Fibroblast of pulmonary artery (primary cell): ENCODE measurements around the gene GLMN.

Experiments
- DNase-seq: peaks from one replicate; pipeline ENCODE4 v3.0.0-alpha.2; 2010; ENCODE audit warnings: low read depth
- H3K4me3 ChIP-seq: replicated peaks from 2 replicates; pipeline ENCODE4 v1.5.1; 2011; ENCODE audit warnings: low read depth, mild to moderate bottlenecking, control low read depth, low read length, moderate library complexity
- TF ChIP-seq, protein P1 (sequence below): IDR thresholded peaks from 2 replicates; pipeline ENCODE4 v1.5.1; 2011; ENCODE audit warnings: mild to moderate bottlenecking, control low read depth, low read length, inconsistent platforms; ENCODE audit errors: missing control alignments

GLMN gene

DNA sequence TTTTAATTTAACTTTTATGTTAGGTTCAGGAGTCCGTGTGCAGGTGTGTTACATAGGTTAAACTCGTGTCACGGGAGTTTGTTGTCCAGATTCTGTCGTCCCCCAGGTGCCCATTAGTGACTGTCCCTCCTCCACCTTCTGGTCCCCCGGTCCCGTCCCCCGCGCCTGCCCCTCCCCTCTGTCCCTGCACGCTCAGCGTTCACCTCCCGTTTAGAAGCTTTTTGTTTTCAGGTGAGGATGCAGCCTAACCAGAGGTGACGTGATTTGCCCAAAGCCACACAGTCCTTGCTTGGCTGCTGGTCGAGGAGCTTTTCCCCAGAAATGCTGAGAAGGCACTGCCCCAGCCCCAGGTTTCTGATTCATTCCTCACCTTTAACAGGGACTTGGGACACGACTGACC, 80.2 kb downstream of the GLMN start:
- TF ChIP-seq, protein P1, sequence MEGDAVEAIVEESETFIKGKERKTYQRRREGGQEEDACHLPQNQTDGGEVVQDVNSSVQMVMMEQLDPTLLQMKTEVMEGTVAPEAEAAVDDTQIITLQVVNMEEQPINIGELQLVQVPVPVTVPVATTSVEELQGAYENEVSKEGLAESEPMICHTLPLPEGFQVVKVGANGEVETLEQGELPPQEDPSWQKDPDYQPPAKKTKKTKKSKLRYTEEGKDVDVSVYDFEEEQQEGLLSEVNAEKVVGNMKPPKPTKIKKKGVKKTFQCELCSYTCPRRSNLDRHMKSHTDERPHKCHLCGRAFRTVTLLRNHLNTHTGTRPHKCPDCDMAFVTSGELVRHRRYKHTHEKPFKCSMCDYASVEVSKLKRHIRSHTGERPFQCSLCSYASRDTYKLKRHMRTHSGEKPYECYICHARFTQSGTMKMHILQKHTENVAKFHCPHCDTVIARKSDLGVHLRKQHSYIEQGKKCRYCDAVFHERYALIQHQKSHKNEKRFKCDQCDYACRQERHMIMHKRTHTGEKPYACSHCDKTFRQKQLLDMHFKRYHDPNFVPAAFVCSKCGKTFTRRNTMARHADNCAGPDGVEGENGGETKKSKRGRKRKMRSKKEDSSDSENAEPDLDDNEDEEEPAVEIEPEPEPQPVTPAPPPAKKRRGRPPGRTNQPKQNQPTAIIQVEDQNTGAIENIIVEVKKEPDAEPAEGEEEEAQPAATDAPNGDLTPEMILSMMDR: no peak
- no peak for DNase-seq

DNA sequence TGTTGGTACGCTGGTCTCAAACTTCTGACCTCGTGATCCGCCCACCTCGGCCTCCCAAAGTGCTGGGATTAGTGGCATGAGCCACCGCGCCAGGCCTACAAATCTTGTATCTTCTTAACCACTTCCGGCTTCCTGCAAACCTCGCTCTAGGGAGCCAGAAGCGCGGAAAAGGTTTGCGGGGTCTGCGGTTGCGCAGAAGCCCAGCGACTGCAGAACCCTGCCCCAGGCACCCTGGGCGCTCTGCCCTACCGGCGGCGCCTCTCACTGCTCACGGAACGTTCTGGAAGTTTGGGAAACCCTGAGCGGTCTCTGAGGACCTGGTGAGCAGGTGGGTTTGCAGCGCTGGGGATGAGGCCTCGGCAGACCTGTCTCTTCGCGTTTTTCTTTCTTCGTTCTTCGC, 81.1 kb downstream of the GLMN start, which contains the start of gene C1orf146:
Gene C1orf146 (plus strand): TSS at position 195 of the 400 bp plus-strand sequence. CDS start 13,506 bp downstream, outside the sequence.
- H3K4me3 ChIP-seq: no peak within 1 kb of the TSS
- DNase-seq: no peak
- TF ChIP-seq, protein P1: no peak

More for the DNA sequence above, 80.2 kb downstream of the GLMN start:
- H3K4me3 ChIP-seq: no peak overlapping the region

DNA sequence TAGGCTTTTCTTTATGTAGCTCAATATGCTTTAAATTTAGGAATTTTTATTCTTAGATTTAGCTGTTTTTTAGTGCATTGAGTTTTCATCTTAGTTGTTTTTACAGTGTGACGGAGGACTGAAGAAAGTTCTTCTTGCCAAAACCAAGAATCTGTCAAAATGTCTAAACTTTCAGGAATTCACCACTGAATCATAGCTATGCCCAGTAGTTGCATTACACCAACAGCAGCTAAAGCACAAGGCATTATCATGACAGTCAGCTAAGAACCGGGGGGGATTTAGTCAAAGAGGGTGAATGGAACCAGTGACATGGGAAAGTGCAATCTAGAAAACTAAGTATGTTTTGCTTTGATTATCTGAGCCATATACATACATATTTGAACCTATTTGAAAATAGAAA, 87.6 kb downstream of the GLMN start:
- TF ChIP-seq, protein P1: no peak
- H3K4me3 ChIP-seq: no peak overlapping the region
- DNase-seq: peak; percentile 65

DNA sequence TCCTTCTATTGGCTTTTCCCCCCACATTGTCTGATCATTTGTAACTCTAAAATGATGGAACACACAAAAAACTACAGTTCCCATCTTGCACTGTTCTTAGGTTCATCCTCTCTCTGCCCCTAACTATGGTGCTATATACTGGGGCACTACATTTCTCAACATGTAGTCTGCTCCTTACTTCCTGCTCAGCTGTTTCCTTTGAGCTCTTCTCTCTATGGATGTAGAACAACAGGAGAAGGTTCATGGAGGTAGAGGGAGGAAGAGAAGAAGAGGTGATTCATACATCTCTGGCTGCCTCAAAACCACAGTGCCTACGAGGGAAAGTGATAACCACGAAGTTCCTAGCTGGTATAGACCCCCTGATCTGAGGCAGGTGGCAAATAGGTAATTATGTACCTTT, 88.1 kb downstream of the GLMN start:
- peak; percentile 13 for DNase-seq
- no peak overlapping the region for H3K4me3 ChIP-seq
- TF ChIP-seq, protein P1: no peak

DNA sequence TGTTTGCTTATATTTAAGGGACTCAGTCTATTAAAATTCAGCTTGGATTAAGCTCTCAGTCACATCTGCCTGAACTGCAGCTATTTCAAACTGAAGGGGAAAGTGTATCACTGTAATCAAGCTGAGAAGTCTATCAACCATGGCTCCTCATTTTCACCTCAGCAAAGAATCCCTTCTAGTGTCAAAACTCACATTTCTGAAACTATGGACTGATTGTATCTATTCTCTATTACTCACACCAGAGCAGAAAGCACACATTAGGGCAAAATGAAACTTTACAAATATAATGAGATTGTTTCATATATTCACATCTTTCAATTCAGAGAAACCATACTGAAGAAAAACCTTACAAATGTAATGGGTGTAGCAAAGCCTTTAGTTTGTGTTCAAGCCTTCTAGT, 95.7 kb downstream of the GLMN start:
- no peak for DNase-seq
- TF ChIP-seq, protein P1: no peak
- H3K4me3 ChIP-seq: no peak overlapping the region

DNA sequence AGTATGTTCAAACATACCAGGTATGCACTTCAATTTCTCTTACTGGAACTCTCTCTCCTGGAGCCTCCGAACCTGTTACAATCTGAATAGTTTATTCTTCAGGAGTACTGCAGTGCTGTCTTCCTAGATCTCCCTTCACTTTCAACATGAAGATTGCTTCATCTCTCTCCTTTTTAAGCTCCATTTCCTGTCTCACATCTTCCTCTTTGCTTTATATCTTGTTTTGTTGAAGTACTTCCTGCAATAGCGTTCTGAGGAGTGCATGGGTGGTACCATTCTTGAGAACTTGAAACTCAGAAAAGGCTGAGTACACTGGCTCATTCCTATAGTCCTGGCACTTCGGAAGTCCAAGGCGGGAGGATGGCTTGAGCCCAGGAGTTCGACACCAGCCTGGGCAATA, 96.8 kb downstream of the GLMN start:
- peak; percentile 10 for DNase-seq
- TF ChIP-seq, protein P1: no peak
- H3K4me3 ChIP-seq: no peak overlapping the region
